ENCODE data around the gene C1QTNF2.

DNA sequence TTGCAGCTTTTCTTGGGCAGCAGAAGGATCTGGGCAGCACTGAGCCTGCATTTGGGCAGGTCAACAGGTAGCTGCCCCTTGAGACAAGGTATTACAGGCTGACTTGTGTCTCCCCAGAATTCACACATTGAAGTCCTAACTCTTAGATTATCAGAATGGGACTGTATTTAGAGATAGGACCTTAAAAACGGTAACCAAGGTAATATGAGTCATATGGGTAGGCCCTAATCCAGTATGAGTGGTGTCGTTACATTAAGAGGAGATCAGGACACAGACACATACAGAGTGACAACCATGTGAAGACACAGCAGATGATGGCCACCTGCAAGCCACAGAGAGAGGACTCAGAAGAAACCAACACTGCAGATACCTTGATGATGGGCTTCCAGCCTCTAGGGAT is 3.2 kb downstream of the C1QTNF2 start:
- TF ChIP-seq, protein P1, sequence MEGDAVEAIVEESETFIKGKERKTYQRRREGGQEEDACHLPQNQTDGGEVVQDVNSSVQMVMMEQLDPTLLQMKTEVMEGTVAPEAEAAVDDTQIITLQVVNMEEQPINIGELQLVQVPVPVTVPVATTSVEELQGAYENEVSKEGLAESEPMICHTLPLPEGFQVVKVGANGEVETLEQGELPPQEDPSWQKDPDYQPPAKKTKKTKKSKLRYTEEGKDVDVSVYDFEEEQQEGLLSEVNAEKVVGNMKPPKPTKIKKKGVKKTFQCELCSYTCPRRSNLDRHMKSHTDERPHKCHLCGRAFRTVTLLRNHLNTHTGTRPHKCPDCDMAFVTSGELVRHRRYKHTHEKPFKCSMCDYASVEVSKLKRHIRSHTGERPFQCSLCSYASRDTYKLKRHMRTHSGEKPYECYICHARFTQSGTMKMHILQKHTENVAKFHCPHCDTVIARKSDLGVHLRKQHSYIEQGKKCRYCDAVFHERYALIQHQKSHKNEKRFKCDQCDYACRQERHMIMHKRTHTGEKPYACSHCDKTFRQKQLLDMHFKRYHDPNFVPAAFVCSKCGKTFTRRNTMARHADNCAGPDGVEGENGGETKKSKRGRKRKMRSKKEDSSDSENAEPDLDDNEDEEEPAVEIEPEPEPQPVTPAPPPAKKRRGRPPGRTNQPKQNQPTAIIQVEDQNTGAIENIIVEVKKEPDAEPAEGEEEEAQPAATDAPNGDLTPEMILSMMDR (optimal IDR thresholded peaks at IDR 0.05 in 1 of 3, IDR thresholded peaks at IDR 0.05 in 1 of 3, conservative IDR thresholded peaks at IDR 0.05 in 1 of 3; ENCODE audit: extremely low read depth in 1 of 3, insufficient read depth in 2 of 3, low read length in 3 of 3): no peak
- TF ChIP-seq EZH2 (IDR thresholded peaks at IDR 0.05; ENCODE audit: low read length): no peak
